IgD-negative memory B cell (primary cell): ENCODE data around the gene HOXD9. TPM values are rescaled to one million over a fixed set of nuclear protein-coding genes. Genes with fewer than 3 reads are reported as not detected.

Experiments
- H3K27ac Mint-ChIP-seq, 3 donors: one replicate each; pipeline ENCODE4 v1.8.0; 2020 to 2022; ENCODE audit warnings: mild to moderate bottlenecking in 3 of 3, mixed read lengths in 3 of 3, moderate library complexity in 1 of 3
- H3K27me3 Mint-ChIP-seq: one replicate; pipeline ENCODE4 v1.8.0; 2021; ENCODE audit warnings: mixed read lengths
- H3K36me3 Mint-ChIP-seq: one replicate; pipeline ENCODE4 v1.8.0; 2020; ENCODE audit warnings: mild to moderate bottlenecking, mixed read lengths
- H3K4me1 Mint-ChIP-seq, 3 donors: one replicate each; pipeline ENCODE4 v1.8.0; 2020 to 2022; ENCODE audit warnings: mixed read lengths in 3 of 3, mild to moderate bottlenecking in 1 of 3
- H3K4me3 Mint-ChIP-seq, 4 donors: one replicate each; pipeline ENCODE4 v1.8.0; 2020 to 2022; ENCODE audit warnings: mild to moderate bottlenecking in 4 of 4, mixed read lengths in 4 of 4, moderate library complexity in 3 of 4
- H3K9me3 Mint-ChIP-seq, 3 donors: one replicate each; pipeline ENCODE4 v1.8.0; 2020 to 2021; ENCODE audit warnings: mixed read lengths in 3 of 3, mild to moderate bottlenecking in 1 of 3
- polyA plus RNA-seq: library from polyadenylated mRNA; unstranded; fragments of 300-500 nt; fragmentation: Illumina TruSeq; gene quantifications from one replicate; pipeline ENCODE4 v1.2.3, GENCODE V29; 2021

The HOXD9 gene
- polyA plus RNA-seq, 1 donor from 2014 or later = not detected

DNA sequence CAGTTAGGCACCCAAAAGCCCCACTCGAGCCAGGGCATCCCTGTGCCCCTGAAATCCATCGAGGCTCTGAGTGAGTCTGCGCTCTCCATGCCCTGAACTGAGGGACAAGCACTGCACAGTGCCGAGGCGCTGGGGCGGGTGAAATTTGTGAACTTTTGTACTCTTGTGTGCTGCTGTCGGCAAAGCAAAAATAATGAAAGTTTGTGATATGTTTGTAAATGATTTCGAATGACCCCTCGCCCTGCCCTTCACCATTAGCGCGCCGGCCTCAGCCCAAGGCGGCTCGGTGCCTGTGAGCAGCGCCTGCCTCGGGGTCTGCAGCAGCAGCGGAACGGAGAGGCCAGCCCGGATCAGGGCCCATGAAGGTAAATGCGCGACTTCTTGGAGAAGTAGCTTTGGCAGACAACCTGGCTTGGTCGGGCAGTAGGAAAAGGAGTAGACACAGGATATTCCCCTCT, 27.0 kb downstream of the HOXD9 start:
- Mint-ChIP-seq H3K4me3 (peak overlapping the region in 1 of 4 donors; percentile 35), H3K4me1 (peaks cover 0 to 2% (median 0%) of the 10 kb centered on the region in 3 donors), H3K9me3 (no peaks in the 10 kb centered on the region), H3K36me3 (no peaks in the 10 kb centered on the region), H3K27ac (no peak overlapping the region), H3K27me3 (peaks cover 65% of the 10 kb centered on the region)

DNA sequence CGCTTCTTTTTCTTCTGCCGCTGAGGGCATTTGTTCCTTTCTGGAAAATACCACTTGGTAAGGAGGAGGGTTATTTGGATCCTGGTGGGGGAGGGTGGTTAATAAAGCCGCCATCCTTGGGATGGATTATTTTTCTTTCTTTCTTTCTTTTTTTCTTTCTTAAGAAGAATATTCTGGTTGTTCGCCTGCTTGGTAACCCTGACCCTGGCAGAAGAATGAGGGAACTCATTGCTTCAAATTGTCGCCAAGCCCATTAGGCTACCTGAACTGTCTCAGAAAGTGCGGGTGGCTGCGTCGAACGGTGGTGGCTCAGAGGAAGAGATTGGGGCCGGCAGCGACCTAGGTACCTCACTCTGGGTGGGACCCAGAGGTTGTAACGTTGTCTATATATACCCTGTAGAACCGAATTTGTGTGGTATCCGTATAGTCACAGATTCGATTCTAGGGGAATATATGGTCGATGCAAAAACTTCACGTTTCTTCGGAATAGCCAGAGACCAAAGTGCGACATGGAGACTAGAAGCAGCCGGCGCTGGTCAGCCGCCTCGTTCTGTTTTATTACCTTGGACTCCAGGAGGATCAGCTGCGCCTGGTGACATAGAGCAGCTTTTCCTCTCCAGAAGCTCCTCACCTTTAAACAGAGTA, 27.5 kb downstream of the HOXD9 start:
- Mint-ChIP-seq H3K4me3 (peak overlapping the region in 1 of 4 donors; percentile 35), H3K4me1 (peaks cover 0 to 2% (median 0%) of the 10 kb centered on the region in 3 donors), H3K27me3 (peaks cover 60% of the 10 kb centered on the region), H3K27ac (peak overlapping the region; percentile 34 to 89 (median 48)), H3K36me3 (no peaks in the 10 kb centered on the region), H3K9me3 (no peaks in the 10 kb centered on the region)

DNA sequence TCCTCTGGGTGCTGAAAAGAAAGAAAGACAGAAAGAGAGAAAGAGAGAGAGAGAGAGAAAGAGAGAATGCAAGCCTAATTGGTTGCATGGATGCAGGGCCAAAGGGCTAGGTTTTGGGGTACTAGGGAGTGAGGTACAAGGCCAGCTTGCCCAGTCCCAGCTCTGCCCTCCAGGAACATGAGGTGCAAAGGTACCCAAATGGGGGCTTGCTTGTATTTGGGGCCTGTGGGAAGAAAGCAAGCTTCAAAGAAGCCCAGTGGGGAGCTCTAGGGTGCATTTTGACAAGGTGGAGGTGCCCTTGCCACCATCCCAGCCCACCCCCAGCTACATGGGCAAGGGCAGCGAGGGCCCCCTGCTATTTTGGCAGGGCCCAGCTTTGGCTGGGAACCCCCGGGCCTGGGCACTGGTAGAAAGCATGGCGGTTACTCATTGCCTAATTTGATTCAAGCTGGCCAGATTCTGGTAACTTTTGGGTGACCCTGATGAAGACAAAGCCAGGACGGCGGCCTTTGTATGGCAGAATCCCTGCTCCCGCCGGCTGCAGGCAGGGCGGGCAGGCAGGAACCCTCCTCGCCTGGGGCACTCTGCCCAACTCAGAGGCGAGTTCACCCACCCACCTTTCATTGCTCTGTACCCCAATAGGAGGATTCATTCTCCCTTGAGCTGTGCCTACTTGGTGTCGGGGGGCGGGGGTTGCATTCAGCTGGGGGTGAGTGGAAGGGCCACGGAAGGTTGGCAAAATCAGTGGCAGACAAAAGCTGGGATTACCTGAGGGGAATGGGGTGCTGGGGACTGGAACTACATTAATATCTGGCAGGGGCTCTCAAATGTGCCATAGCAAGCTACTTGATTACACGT, 28.3 kb downstream of the HOXD9 start:
- Mint-ChIP-seq H3K4me3 (peak overlapping the region in 1 of 4 donors; percentile 49), H3K27me3 (peaks cover 62% of the 10 kb centered on the region), H3K27ac (peak overlapping the region in 2 of 3 donors; percentile 60 to 89), H3K4me1 (no peaks in the 10 kb centered on the region), H3K9me3 (no peaks in the 10 kb centered on the region), H3K36me3 (no peaks in the 10 kb centered on the region)

DNA sequence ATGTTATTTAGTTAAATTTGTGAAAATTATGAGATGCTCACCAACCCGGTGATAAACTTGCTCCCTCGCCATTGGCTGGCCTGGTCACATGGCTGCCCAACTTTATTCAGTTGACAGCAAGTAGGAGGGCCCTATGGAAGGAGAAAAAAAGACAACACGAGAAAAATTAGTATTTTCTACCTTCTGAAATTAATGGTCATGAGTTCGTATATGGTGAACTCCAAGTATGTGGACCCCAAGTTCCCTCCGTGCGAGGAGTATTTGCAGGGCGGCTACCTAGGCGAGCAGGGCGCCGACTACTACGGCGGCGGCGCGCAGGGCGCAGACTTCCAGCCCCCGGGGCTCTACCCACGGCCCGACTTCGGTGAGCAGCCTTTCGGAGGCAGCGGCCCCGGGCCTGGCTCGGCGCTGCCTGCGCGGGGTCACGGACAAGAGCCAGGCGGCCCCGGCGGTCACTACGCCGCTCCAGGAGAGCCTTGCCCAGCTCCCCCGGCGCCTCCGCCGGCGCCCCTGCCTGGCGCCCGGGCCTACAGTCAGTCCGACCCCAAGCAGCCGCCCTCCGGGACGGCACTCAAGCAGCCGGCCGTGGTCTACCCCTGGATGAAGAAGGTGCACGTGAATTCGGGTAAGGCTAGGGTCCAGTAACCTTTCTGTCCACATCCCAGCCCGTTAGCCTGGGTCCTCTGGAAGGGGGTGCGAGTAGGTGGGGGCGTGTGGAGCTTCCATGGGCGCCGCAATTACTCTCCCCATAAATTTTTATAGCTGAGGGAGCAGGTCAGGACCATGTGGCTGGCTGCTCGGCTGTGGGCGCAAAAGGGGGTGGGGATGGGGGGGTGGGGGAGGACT, 29.1 kb downstream of the HOXD9 start, which contains the start of gene HOXD4:
TSS of gene HOXD4 (plus strand) at position 109 of the 846 bp plus-strand sequence. CDS start at position 193, 84 bp downstream.
- Mint-ChIP-seq H3K36me3 (no peaks in the 10 kb centered on the region), H3K27ac (peak within 1 kb of the TSS in 2 of 3 donors; percentile 60 to 89), H3K9me3 (no peaks in the 10 kb centered on the region), H3K4me3 (peak within 1 kb of the TSS in 1 of 4 donors; percentile 49), H3K27me3 (peaks cover 63% of the 10 kb centered on the region), H3K4me1 (no peaks in the 10 kb centered on the region)

DNA sequence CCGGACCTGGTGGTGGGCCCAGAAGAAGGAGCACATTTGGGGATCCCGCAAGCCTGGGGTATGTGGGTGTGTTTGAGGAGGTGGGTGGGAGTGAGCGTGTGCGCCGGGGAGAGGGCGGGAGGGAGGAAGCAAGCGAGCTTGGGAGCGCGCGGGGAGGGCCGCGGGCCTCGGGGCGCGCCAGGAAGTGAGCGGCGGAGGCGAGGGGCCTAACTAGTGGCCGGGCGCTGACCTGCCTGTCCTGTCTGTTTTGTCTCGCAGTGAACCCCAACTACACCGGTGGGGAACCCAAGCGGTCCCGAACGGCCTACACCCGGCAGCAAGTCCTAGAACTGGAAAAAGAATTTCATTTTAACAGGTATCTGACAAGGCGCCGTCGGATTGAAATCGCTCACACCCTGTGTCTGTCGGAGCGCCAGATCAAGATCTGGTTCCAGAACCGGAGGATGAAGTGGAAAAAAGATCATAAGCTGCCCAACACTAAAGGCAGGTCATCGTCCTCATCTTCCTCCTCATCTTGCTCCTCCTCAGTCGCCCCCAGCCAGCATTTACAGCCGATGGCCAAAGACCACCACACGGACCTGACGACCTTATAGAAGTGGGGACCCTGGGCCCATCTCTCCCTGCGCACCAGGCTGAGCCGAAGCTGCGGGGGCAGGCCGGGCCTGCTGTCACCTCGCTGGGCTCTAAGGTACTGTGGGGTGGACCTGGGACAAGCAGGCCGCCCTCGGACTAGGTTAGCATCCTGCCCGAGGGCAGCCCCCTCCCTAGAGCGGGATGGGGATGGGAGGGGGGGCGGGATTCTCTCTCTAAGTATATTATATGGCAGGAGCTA, 30.0 kb downstream of the HOXD9 start:
- Mint-ChIP-seq H3K27me3 (peaks cover 57% of the 10 kb centered on the region), H3K36me3 (no peaks in the 10 kb centered on the region), H3K9me3 (peaks cover 0 to 2% (median 0%) of the 10 kb centered on the region in 3 donors), H3K4me1 (no peaks in the 10 kb centered on the region), H3K27ac (no peak overlapping the region), H3K4me3 (no peak overlapping the region)

DNA sequence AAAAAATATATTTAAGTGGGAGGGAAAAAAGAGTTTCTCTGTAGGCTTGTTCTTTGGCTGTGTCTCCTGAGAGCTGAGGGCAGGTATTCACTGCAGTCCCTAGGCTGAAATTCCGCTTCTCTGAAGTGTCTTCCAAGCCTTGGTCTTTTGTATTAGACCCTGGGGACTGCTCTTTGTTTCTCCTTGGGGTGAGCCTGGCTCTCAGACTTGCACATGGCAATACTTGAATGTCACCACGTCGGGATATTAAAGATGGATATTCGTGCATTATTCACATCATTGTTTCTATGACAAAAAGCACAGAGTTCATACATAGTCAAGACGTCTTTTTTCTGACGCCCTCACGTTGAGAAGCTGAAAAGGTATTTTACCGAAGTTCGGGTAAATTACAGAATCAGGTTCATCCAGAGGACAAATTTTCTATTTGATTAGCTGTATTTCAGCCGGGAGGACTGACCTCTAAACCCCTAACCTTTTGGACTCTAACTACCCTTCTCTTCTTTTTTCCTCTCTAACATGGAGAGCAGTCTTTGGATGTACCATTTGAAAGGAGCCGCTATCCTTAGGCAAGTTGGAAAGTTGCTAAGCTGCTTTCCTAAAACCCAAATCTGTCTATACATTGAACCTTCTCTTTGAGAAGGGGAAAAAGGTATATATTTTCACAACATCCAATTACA, 32.2 kb downstream of the HOXD9 start:
- Mint-ChIP-seq H3K36me3 (no peaks in the 10 kb centered on the region), H3K27me3 (peaks cover 52% of the 10 kb centered on the region), H3K9me3 (peaks cover 0 to 5% (median 0%) of the 10 kb centered on the region in 3 donors), H3K4me1 (peaks cover 0 to 1% (median 0%) of the 10 kb centered on the region in 3 donors), H3K27ac (no peak overlapping the region), H3K4me3 (no peak overlapping the region)

DNA sequence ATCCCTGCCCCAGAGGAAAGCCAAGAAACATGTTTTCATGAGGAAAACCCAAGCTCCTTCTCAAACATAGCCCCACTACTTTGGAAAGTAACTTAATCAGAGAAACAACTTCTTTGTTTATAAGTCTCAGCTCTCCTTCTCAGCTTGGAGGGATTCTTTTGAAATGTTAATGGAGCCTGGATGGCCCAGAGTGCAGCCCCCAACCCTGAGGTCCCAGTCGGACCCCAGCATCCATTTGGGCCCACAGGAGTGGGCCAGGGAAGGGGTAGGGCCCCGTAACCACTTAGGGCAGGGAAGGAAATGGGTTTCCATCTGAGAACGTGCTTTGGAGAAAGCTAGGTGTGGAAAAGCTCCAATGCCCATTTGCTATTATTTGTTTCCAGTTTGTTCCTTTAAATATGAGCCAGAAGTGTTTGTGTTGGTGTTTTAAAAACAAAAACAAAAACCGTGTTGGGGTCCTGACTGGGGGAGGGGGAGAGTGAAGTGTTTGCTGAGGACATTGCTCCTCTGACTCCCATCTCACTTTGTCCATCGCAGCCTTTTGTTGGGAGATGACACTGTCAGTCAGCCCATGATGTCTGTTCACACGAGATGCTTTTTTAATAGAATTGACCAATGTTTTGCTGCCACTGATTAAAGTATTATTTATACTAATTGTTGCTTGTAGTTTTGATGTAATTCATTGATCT, 33.0 kb downstream of the HOXD9 start:
- Mint-ChIP-seq H3K9me3 (peaks cover 0 to 5% (median 0%) of the 10 kb centered on the region in 3 donors), H3K36me3 (no peaks in the 10 kb centered on the region), H3K27me3 (peaks cover 48% of the 10 kb centered on the region), H3K27ac (no peak overlapping the region), H3K4me3 (peak overlapping the region in 1 of 4 donors; percentile 46), H3K4me1 (peaks cover 0 to 1% (median 0%) of the 10 kb centered on the region in 3 donors)

DNA sequence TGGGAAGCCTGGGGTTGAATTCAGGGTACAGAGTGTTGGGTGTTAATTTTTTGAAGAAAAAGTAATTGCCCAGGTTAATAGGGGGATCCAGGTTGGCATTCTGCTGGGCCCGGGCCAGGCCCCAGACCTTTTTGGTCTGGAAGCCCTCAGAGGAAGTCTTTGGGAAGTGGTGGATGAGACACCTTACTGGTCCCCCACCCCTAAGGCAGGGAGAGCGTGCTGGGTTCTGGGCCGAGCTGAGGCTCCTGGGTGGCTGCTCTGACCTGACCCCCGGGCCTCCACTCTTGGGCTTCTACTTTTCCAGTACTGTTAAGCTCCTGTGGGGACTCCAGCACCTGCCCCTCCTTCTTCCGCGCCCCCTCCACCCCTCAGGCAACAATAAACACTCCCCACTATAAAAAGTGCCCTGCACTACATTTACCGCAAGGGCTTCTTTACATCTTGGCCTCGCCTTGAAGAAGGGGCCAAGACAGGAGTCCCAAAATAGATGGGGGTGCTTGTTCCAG, 33.8 kb downstream of the HOXD9 start:
- Mint-ChIP-seq H3K9me3 (peaks cover 0 to 7% (median 0%) of the 10 kb centered on the region in 3 donors), H3K27ac (peak overlapping the region; percentile 23 to 62 (median 60)), H3K27me3 (peaks cover 48% of the 10 kb centered on the region), H3K4me1 (peaks cover 0 to 1% (median 0%) of the 10 kb centered on the region in 3 donors), H3K36me3 (no peaks in the 10 kb centered on the region), H3K4me3 (peak overlapping the region in 2 of 4 donors; percentile 29 to 41)

DNA sequence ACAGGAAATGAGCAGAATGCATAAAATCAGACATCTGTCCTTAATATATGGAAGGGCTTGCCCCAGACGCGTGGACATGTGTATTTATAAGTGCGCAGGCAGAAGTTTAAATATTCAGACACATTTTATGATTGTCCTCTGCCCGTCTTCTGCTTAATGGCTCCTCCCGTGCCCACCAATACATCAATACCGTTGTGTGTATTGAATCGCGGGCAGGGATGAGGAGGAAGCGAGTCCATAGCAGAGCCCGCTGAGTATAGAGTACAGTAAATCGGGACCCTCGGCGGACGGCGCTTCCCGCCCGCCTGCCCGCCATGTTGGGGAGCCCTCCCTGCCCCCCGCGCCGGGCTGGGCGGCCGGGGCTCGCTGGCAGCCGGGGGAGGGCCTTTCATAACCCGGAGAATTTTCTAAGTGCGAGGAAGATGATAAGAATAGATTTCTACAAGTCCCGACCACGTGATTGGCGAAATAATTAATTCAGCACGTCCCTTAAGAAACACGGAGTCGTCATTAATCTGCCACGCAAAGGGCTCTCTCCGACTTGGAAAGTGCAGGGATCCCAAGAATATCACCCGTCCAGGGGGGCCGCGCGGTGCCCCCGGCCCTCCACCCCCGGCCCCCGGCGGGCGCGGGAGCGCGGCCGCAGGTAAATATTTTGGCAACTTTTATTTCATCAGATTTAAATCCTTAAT, 34.4 kb downstream of the HOXD9 start, which contains the start of gene HOXD3:
TSS of gene HOXD3 (plus strand) at position 501 of the 692 bp plus-strand sequence. CDS start 11,808 bp downstream, outside the sequence.
- Mint-ChIP-seq H3K4me1 (peaks cover 0 to 1% (median 0%) of the 10 kb centered on the region in 3 donors), H3K36me3 (no peaks in the 10 kb centered on the region), H3K27ac (peak within 1 kb of the TSS; percentile 78 to 96 (median 80)), H3K9me3 (peaks cover 0 to 7% (median 0%) of the 10 kb centered on the region in 3 donors), H3K4me3 (peak within 1 kb of the TSS; percentile 21 to 76 (median 46)), H3K27me3 (peaks cover 51% of the 10 kb centered on the region)

DNA sequence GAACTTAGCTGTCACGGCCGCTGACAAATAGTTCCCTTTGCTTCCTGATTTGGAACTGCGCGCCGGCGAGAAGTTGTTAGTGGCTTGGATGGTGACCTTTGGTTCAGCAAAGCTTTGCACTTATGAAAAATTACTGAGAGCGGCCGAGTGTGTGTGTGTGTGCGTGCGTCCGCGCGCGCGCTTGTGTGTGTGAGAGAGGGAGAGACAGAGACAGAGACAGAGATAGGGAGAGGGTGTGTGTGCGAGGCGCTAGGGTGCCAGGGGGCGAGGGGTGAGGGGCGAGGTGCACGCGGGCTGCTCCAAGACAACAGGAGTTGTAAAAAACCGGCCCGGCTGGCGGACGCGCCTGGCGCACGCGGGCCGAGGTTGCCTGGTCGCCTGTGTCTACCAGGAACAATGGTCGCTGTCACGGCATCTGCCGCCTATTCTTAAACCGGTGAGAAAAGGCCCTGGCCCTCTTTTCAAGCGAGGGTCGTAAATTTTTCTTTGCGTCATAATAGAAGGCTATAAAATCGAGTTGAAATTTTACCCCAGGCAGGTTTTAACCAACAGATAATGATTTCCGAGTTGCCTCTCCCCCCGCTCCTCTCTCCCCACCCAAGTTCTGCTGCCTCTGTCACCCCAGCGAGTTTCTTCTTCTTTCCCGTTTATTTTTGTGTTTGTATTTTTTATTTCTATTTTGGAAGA, 35.1 kb downstream of the HOXD9 start:
- Mint-ChIP-seq H3K4me3 (peak overlapping the region; percentile 21 to 76 (median 41)), H3K4me1 (peaks cover 0 to 1% (median 0%) of the 10 kb centered on the region in 3 donors), H3K27me3 (peaks cover 51% of the 10 kb centered on the region), H3K9me3 (peaks cover 0 to 7% (median 0%) of the 10 kb centered on the region in 3 donors), H3K36me3 (no peaks in the 10 kb centered on the region), H3K27ac (peak overlapping the region in 2 of 3 donors; percentile 78 to 96)

DNA sequence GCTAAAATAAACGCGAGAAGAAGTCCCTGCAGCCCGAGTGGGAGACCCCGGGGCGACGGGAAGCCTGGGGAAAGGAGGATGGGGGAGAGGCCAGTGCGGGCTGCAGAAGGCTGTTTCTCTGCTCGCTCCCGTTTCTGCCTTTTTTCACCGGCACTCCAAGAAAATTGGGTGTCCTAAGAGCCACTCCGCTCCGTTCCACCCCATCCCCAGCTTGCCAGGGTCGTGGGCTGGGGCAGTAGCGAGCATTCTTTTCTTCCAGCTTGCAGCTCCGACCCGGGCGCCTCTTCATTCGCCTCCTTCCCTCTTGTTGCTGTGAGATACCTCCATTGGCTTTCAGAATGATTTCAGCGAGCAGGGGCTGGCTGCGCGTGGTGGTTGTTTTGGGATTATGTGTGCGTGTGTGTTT, 35.7 kb downstream of the HOXD9 start:
- no peaks in the 10 kb centered on the region for H3K36me3 Mint-ChIP-seq
- H3K9me3 Mint-ChIP-seq = peaks cover 0 to 7% (median 0%) of the 10 kb centered on the region in 3 donors
- H3K27ac Mint-ChIP-seq = peak overlapping the region; percentile 78 to 96 (median 80)
- peaks cover 0 to 1% (median 0%) of the 10 kb centered on the region in 3 donors for H3K4me1 Mint-ChIP-seq
- peak overlapping the region in 3 of 4 donors; percentile 30 to 76 (median 52) for H3K4me3 Mint-ChIP-seq
- H3K27me3 Mint-ChIP-seq = peaks cover 52% of the 10 kb centered on the region
